Astrocyte of the cerebellum (primary cell): ENCODE data around the gene ROR2.
"Not testable (repeated sequence)": the region's sequence is repeated elsewhere in the genome, so short reads cannot be mapped to it uniquely, and the experiment has no call there.

Experiments used
- DNase-seq: peaks from one replicate; pipeline ENCODE4 v3.0.0-alpha.2; 2011; ENCODE audit warnings: low read depth
- H3K4me3 ChIP-seq: 2 replicates; pipeline ENCODE4 v1.5.1; 2011; ENCODE audit warnings: mild to moderate bottlenecking, low read depth, low read length, moderate library complexity
- CTCF ChIP-seq: IDR thresholded peaks from 2 replicates; pipeline ENCODE4 v1.5.1; 2012; ENCODE audit warnings: low read length, low read depth, moderate library complexity, mild to moderate bottlenecking; ENCODE audit errors: missing control alignments
- in situ Hi-C: cut with HindIII; loops from 2 replicates; pipeline ENCODE4 v1.10.0; 2017; ENCODE audit warnings: low sequenced_read_pairs

The ROR2 gene

GRCh38 chr9:91911657-91912056, 38.4 kb downstream of the ROR2 start:
- TF ChIP-seq CTCF = no peak
- in situ Hi-C loops = no loop called here
- no peak overlapping the region for H3K4me3 ChIP-seq
- no peak for DNase-seq

- DNase-seq, H3K4me3 ChIP-seq, in situ Hi-C loops: not testable (repeated sequence)
Measured at GRCh38 chr9:91909256-91909655, 40.8 kb downstream of the ROR2 start.

- DNase-seq = no peak
- no peak overlapping the region for H3K4me3 ChIP-seq
- no peak for TF ChIP-seq CTCF
- in situ Hi-C loops = no loop called here
Measured at GRCh38 chr9:91908746-91909145, 41.3 kb downstream of the ROR2 start.

- in situ Hi-C loops = no loop called here
- no peak for TF ChIP-seq CTCF
- H3K4me3 ChIP-seq = no peak overlapping the region
- no peak for DNase-seq
Measured at GRCh38 chr9:91908293-91908623, 41.8 kb downstream of the ROR2 start.

- no peak for TF ChIP-seq CTCF
Measured at GRCh38 chr9:91907484-91908292, 42.3 kb downstream of the ROR2 start.

GRCh38 chr9:91905991-91906469, 44.0 kb downstream of the ROR2 start:
- in situ Hi-C loops = no loop called here
- peak overlapping the region; percentile 17 for H3K4me3 ChIP-seq
- no peak for TF ChIP-seq CTCF
- DNase-seq = no peak

More at GRCh38 chr9:91907484-91908292, 42.3 kb downstream of the ROR2 start:
- DNase-seq = no peak
- H3K4me3 ChIP-seq = no peak overlapping the region
- in situ Hi-C loops = no loop called here

- H3K4me3 ChIP-seq = no peak overlapping the region
- in situ Hi-C loops = no loop called here
- TF ChIP-seq CTCF = no peak
Measured at GRCh38 chr9:91905237-91905650, 44.8 kb downstream of the ROR2 start.

More at GRCh38 chr9:91905237-91905650, 44.8 kb downstream of the ROR2 start:
- DNase-seq = no peak
